Vagina (tissue), 2 donors: Measurements from ENCODE around the gene IMMP2L.

ENCODE experiments used
- POLR2AphosphoS5 ChIP-seq, 2 donors: sonication (generic); formaldehyde crosslinking; IDR thresholded peaks; one replicate each; pipeline ENCODE4 v1.9.0; 2017; ENCODE audit warnings: antibody characterized with exemption in 2 of 2, mild to moderate bottlenecking in 2 of 2, low read depth in 1 of 2; ENCODE audit not compliant: insufficient read depth in 1 of 2
- TF ChIP-seq, protein P1 (sequence below), 3 experiments: fragments of 450-650 bp in 2 of 3; fragments of 200-600 bp in 1 of 3; sonication (generic) in 1 of 3; IDR thresholded peaks; one replicate each; pipeline ENCODE4 v1.5.1; 2017 to 2019; ENCODE audit warnings: antibody characterized with exemption in 3 of 3, mild to moderate bottlenecking in 2 of 3, moderate library complexity in 2 of 3

DNA sequence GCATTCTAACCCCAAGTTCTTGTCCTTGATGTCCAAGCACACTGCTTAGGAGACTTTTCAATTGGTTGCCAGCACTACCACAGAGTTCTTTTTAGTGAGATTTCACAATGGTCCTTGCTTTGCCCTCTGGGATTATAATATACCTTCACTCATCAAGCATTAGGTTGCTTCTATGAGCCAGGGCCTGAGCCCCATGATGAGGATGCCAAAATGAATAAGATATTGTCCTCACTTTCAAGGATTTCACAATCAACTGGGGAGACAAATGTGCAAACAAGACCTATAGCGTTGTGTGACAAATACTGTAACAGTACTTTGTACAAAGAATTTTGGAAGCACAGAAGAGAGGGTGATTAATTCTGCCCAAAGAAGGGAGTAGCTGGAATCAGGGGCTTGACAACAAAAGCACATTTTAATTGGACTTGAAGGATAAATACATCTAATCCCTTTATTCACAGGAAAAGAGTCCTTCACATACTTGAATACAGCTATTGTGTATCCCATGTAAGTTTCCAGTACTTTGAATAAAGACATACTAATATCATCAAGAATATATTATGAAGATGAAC lies 734.9 kb downstream of the IMMP2L start:
- TF ChIP-seq POLR2AphosphoS5 (IDR thresholded peaks at IDR 0.05; ENCODE audit: insufficient read depth in 1 of 2, low read depth in 1 of 2), result no peak
- TF ChIP-seq, protein P1, sequence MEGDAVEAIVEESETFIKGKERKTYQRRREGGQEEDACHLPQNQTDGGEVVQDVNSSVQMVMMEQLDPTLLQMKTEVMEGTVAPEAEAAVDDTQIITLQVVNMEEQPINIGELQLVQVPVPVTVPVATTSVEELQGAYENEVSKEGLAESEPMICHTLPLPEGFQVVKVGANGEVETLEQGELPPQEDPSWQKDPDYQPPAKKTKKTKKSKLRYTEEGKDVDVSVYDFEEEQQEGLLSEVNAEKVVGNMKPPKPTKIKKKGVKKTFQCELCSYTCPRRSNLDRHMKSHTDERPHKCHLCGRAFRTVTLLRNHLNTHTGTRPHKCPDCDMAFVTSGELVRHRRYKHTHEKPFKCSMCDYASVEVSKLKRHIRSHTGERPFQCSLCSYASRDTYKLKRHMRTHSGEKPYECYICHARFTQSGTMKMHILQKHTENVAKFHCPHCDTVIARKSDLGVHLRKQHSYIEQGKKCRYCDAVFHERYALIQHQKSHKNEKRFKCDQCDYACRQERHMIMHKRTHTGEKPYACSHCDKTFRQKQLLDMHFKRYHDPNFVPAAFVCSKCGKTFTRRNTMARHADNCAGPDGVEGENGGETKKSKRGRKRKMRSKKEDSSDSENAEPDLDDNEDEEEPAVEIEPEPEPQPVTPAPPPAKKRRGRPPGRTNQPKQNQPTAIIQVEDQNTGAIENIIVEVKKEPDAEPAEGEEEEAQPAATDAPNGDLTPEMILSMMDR (IDR thresholded peaks at IDR 0.05), result no peak
